Measurements from ENCODE around the gene TASP1.

Gene TASP1

GRCh38 chr20:13430346-13431002, 208.3 kb downstream of the TASP1 start:
- no peak for DNase-seq

- no peak for DNase-seq
Measured at GRCh38 chr20:13428684-13429083, 210.0 kb downstream of the TASP1 start.

GRCh38 chr20:13426870-13427269, 211.9 kb downstream of the TASP1 start:
- no peak for DNase-seq

- DNase-seq = no peak
Measured at GRCh38 chr20:13425381-13426135, 213.2 kb downstream of the TASP1 start.

- DNase-seq = no peak
Measured at GRCh38 chr20:13424174-13424833, 214.4 kb downstream of the TASP1 start.

- DNase-seq = no peak
Measured at GRCh38 chr20:13423472-13424173, 215.1 kb downstream of the TASP1 start.

- no peak for DNase-seq
Measured at GRCh38 chr20:13422637-13423036, 216.1 kb downstream of the TASP1 start.

GRCh38 chr20:13420625-13421024, 218.1 kb downstream of the TASP1 start:
- no peak for DNase-seq

GRCh38 chr20:13419477-13419876, 219.3 kb downstream of the TASP1 start:
- DNase-seq = no peak

GRCh38 chr20:13418263-13419229, 220.2 kb downstream of the TASP1 start:
- DNase-seq = no peak

- no peak for DNase-seq
Measured at GRCh38 chr20:13416531-13416930, 222.2 kb downstream of the TASP1 start.

GRCh38 chr20:13412806-13413445, 225.8 kb downstream of the TASP1 start:
- DNase-seq = no peak

GRCh38 chr20:13404293-13404692, 234.4 kb downstream of the TASP1 start:
- no peak for DNase-seq

GRCh38 chr20:13403453-13403852, 235.3 kb downstream of the TASP1 start:
- no peak for DNase-seq

- no peak for DNase-seq
Measured at GRCh38 chr20:13402986-13403385, 235.7 kb downstream of the TASP1 start.

- no peak for DNase-seq
Measured at GRCh38 chr20:13402171-13402760, 236.5 kb downstream of the TASP1 start.

- no peak for DNase-seq
Measured at GRCh38 chr20:13401596-13401995, 237.1 kb downstream of the TASP1 start.

- no peak for DNase-seq
Measured at GRCh38 chr20:13400453-13400852, 238.3 kb downstream of the TASP1 start.

- DNase-seq = no peak
Measured at GRCh38 chr20:13397300-13397724, 241.4 kb downstream of the TASP1 start.

GRCh38 chr20:13396826-13397225, 241.9 kb downstream of the TASP1 start:
- no peak for DNase-seq

GRCh38 chr20:13396022-13396421, 242.7 kb downstream of the TASP1 start:
- DNase-seq = no peak
